GM19468 (cell line): Measurements from ENCODE around the gene GRID1.
"Not testable (repeated sequence)": the region's sequence is repeated elsewhere in the genome, so short reads cannot be mapped to it uniquely, and the experiment has no call there.

Experiments
- ATAC-seq: cut with Tn5 transposase; IDR thresholded peaks from one replicate; pipeline ENCODE4 v1.9.1; 2021; ENCODE audit warnings: mild to moderate bottlenecking, moderate library complexity, moderate number of reproducible peaks; ENCODE audit not compliant: unreplicated experiment; ENCODE audit errors: extremely low read depth

GRID1 gene

DNA sequence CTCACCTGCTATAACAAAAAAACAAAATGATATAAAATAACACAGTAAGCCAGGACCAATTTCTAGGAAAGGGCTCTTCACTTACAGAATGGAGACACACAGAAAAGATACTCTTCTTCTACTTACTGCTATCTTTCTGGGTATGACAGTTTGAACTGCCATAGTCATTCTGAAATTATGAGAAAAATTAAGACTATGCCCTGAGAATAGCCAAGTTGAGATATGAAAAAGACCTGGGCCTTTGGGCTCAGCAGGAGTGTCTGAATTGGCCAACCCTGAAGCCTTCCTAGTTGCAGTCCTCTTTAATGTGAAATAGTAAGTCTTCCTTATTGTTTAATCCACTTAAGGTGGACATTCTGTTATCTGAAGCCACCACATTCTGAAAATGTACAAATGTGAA is 519.5 kb downstream of the GRID1 start:
- ATAC-seq, result no peak

DNA sequence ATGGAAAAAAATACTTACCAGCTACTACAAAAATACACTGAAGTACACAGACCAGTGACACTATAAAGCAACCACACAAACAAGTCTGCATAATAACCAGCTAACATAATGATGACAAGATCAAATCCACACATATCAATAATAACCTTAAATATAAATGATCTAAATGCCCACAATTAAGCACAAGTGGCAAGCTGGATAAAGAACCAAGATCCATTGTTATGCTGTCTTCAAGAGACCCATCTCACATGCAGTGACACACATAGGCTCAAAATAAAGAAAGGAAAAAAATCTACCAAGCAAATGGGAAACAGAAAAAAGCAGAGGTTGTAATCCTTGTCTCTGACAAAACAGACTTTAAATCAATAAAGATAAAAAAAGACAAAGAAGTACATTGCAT is 527.9 kb downstream of the GRID1 start:
- ATAC-seq, result not testable (repeated sequence)

DNA sequence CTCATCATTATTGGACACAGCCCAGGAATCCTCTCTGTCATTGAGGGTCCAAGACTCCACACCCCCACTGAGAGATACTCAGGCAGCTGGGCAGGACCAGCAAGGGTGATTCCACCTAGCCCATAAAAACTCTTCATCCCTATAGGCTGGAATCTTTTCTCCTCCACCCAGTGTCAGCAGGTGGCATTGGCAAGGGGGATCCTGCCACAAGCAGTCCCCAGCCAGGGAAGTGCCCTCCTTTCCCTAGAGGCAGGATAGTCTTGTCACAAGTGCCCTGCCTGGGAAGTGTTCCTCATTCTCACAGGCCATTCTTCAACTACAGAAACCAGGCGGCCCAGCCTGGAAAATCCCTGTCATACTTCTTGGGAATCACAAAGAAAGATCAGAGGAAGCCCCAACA is 533.6 kb downstream of the GRID1 start:
- ATAC-seq, result no peak

GRCh38 chr10:85831422-85831821 is 535.2 kb downstream of the GRID1 start:
- no peak for ATAC-seq

DNA sequence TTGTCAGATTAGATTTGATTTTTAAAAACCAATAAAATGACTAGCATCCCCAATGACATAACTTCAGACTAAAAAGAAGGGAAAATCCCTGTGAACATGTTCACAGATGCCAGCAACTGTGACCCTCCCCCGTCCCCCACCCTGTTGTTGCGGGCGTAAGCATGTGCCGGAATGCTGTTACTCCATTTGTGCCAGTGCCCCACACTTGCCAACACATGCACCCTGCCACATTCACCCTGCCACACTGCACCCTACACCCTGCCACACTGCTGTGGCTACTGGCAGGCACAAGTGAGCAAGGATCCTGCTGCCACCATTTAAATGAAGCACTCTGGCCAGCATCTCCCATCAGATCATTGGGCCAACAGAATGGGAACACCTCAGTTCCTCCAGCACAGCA is 540.2 kb downstream of the GRID1 start:
- no peak for ATAC-seq

- no peak for ATAC-seq
These were observed 555.2 kb downstream of the GRID1 start for GRCh38 chr10:85811405-85811804.

DNA sequence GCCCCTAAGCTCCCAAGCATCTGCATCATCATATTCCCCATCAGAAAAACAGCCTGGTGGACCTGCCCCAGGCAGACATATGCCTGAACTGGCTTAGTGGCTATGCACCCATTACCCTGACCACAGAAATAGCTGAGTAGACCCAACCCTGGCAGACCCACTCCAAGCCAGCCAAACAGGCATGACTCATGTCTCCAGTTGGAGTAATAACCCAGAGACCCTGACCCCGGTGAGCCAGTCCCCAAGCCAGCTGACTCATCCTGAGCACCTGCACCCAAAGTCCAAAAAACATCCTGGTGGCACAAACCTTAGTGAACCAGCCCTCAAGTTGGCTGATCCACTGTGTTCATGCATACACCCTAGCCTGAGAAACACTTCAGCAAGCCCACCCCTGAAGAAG is 555.9 kb downstream of the GRID1 start:
- ATAC-seq, result no peak

DNA sequence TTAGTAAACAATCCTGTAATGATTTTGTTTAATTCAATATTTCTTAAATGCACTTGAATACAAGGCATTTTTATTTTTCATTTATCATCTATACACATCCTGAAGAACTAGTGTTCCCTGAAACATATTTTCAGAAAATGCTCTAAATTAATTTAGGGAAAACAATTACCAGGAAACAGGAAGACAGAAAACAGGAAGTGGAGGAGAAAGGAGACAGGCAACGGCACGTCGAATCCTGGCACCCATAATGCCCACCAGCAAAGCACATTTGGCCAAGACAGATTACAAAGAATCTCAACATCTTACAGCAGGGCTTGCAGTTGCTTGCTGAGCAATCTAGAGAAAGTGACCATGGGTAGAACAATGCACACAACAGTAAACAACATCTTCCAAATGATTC is 571.1 kb downstream of the GRID1 start:
- no peak for ATAC-seq

DNA sequence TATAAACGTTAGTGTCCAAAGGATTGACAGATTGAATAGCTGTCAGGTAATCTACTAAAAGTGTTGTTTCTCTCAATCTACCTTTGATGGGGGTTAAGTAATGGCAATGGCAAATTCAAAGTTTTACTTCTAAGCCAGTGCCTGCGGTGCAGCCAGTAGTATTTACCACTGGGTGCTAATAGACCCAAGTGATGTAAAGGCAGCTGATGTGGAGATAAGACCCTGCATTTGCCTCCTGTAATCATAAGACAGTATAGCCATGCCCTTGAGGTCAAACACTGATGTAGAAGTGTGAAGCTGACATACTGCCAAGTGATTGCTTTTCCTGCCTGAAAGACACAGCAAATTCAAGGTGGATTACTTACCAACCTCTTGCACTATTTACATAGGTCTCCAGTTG is 572.0 kb downstream of the GRID1 start:
- no peak for ATAC-seq

DNA sequence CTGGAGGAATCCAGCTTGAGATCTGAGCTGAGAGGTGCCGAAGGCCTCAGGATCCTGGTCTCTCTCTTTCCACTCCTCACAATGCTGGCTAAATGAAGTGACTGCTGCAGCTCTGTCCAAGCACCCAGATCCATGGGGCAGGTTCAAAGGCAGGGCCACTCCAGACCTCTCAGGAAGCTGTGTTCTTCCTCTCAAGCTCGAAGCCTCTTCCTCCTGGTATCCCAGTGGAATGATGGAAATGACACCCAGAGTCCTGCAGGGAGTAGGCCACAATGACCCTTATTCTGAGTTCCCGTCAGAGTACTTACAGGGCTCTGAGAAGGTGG is 574.1 kb downstream of the GRID1 start:
- no peak for ATAC-seq

DNA sequence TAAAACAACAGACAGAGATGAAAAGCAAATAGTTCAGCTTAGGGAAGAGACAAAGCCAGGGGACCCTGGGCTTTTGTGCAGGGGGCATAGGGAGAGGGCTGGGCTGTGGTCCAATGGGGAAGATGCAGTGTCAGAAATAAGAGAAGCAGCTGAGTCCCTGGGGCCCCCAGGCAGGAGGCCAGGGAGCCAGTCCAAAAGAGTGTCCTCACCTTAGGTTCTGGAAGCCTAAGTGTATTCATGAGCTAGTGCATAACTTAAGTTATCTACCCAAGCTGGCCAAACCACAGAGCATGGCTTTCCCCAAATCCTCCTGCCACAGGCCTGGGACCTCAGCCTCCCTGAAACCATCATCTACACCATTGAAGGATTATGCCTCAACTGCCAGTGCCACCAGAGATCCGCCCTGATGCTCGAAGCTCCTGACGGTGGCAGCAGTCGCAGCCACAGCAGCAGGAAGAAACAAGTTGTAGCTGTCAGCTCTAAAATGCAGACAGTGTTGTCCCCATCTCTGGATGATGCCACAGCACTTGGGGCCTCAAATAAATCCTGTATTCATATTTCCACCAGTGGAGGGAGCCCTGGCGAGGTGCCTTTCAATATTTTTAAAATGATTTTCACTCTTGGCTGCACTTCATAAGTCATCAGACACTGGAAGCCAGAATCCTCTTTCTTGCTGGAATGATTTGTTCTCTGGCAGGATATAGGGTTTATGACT is 574.6 kb downstream of the GRID1 start:
- ATAC-seq, result no peak

GRCh38 chr10:85789982-85790789 is 576.4 kb downstream of the GRID1 start:
- ATAC-seq, result no peak

- ATAC-seq, result no peak
These were observed 577.5 kb downstream of the GRID1 start for GRCh38 chr10:85789125-85789524.

GRCh38 chr10:85788570-85788969 is 578.0 kb downstream of the GRID1 start:
- ATAC-seq, result no peak

GRCh38 chr10:85787881-85788280 is 578.7 kb downstream of the GRID1 start:
- no peak for ATAC-seq

- ATAC-seq, result no peak
These were observed 579.2 kb downstream of the GRID1 start for GRCh38 chr10:85787393-85787792.

- no peak for ATAC-seq
These were observed 580.1 kb downstream of the GRID1 start for GRCh38 chr10:85786401-85786899.

DNA sequence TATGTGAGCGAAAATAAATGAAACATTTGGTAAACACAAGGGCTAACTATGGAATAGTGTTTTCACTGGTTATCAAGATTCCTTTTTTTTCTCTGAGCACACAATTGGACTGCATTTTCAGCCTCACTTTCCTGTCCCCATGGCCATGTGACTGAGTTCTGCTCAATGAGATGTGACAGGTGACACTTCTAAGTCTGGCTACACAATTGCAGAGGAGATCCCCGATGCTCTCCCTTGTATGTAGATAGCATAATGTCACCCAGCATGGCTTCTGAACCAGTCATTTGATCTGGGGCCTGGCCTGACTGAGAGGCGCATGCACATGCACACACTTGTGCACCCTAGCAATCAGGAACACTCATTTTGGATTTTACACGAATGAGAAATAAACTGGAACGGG is 581.8 kb downstream of the GRID1 start:
- ATAC-seq, result no peak

DNA sequence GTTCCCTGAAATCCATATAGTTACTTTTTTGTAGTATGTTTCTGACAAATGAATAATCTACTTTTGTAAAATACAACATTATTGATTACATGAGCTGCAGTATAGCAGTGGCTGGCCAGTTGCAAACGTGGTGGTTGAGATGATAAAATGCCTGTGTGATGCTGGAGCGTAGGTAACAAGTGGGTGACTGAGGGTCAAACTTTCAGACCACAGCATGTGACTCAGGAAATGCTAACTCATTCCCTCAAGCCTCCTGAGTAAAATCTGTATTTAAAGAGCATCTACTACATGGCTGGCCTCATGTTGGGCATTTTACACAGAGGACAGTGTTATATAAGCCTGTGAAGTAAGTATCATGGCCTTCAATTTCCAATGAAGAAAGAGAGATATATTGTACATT is 585.2 kb downstream of the GRID1 start:
- ATAC-seq, result no peak

- no peak for ATAC-seq
These were observed 588.5 kb downstream of the GRID1 start for GRCh38 chr10:85778074-85778473.

DNA sequence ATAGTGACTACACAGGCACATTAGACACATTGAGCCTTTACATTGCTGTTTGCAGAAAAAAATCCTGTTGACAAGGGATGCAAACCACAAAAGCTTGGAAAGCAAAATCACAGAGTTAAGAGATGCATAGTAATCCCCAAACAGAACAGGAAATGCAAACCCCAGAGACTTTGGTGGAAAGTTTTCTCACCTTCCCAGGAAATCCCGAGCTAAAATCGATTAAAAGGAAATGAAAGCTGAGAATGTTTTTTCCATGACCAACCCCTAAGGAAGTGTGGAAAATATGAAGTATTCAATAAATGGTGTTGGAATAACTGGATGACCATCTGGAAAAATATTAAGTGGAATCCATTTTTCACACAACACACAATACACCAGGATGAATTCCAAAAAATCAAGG is 598.7 kb downstream of the GRID1 start:
- no peak for ATAC-seq

- ATAC-seq, result no peak
These were observed 602.5 kb downstream of the GRID1 start for GRCh38 chr10:85764108-85764507.
